CD8-positive, alpha-beta memory T cell (primary cell): ENCODE measurements around the gene CYP2R1. TPM values are rescaled to one million over a fixed set of nuclear protein-coding genes. Genes with fewer than 3 reads are reported as not detected.
A peak's percentile ranks its signal among the peaks of the same experiment; 100 is the strongest.
"Not testable (repeated sequence)": the region's sequence is repeated elsewhere in the genome, so short reads cannot be mapped to it uniquely, and the experiment has no call there.

Experiments
- CTCF ChIA-PET: fragments of 350-600 bp; sonication (Branson Sonifier 250); formaldehyde crosslinking; loops from one replicate; lab custom pipeline; 2021; ENCODE audit warnings: antibody characterized with exemption; lab: Charles Lee
- POLR2A ChIA-PET: fragments of 350-600 bp; sonication (Branson Sonifier 250); formaldehyde crosslinking; loops from one replicate; lab custom pipeline; 2021; ENCODE audit warnings: antibody characterized with exemption; lab: Charles Lee
- DNase-seq, 5 donors: peaks; one replicate each; pipeline versions ENCODE4 v3.0.0 to v3.0.0-alpha.2; 2020 to 2022; ENCODE audit warnings: mixed read lengths in 1 of 5
- H3K27ac ChIP-seq: one replicate; pipeline ENCODE4 v1.7.0; 2013; ENCODE audit warnings: low read depth, mild to moderate bottlenecking, low read length, moderate library complexity
- H3K27me3 ChIP-seq: 2 replicates; pipeline ENCODE4 v1.7.0; 2013; ENCODE audit warnings: low read length, mild to moderate bottlenecking; ENCODE audit not compliant: insufficient read depth, poor library complexity, severe bottlenecking
- H3K36me3 ChIP-seq: 2 replicates; pipeline ENCODE4 v1.7.0; 2013; ENCODE audit warnings: mild to moderate bottlenecking, low read length, moderate library complexity; ENCODE audit not compliant: insufficient read depth
- H3K4me1 ChIP-seq: 2 replicates; pipeline ENCODE4 v1.7.0; 2013; ENCODE audit warnings: mild to moderate bottlenecking, low read length, moderate library complexity; ENCODE audit not compliant: insufficient read depth
- H3K4me3 ChIP-seq: 2 replicates; pipeline ENCODE4 v1.7.0; 2013; ENCODE audit warnings: mild to moderate bottlenecking, low read length
- H3K9me3 ChIP-seq: 2 replicates; pipeline ENCODE4 v1.7.0; 2013; ENCODE audit warnings: mild to moderate bottlenecking, low read length
- H3K27ac Mint-ChIP-seq, 8 donors: one replicate each; pipeline ENCODE4 v1.8.0; 2020 to 2021; ENCODE audit warnings: mixed read lengths in 8 of 8, mild to moderate bottlenecking in 6 of 8, inconsistent platforms in 3 of 8, moderate library complexity in 3 of 8
- H3K27me3 Mint-ChIP-seq, 2 donors: one replicate each; pipeline ENCODE4 v1.8.0; 2020 to 2021; ENCODE audit warnings: mixed read lengths in 2 of 2, mild to moderate bottlenecking in 1 of 2, moderate library complexity in 1 of 2
- H3K36me3 Mint-ChIP-seq, 3 donors: one replicate each; pipeline ENCODE4 v1.8.0; 2020 to 2021; ENCODE audit warnings: mixed read lengths in 3 of 3, inconsistent platforms in 1 of 3, mild to moderate bottlenecking in 1 of 3
- H3K4me1 Mint-ChIP-seq, 3 donors: one replicate each; pipeline ENCODE4 v1.8.0; 2020 to 2021; ENCODE audit warnings: mixed read lengths in 3 of 3, inconsistent platforms in 1 of 3, mild to moderate bottlenecking in 1 of 3
- H3K4me3 Mint-ChIP-seq, 7 donors: one replicate each; pipeline ENCODE4 v1.8.0; 2020 to 2021; ENCODE audit warnings: mixed read lengths in 7 of 7, mild to moderate bottlenecking in 6 of 7, moderate library complexity in 4 of 7, inconsistent platforms in 2 of 7
- H3K9me3 Mint-ChIP-seq, 5 donors: one replicate each; pipeline ENCODE4 v1.8.0; 2020 to 2022; ENCODE audit warnings: mixed read lengths in 5 of 5, mild to moderate bottlenecking in 3 of 5, moderate library complexity in 2 of 5, inconsistent platforms in 1 of 5
- polyA plus RNA-seq: library from polyadenylated mRNA; unstranded; fragments of 300-500 nt; fragmentation: Illumina TruSeq; gene quantifications from one replicate; pipeline ENCODE4 v1.2.3, GENCODE V29; 2021
- total RNA-seq, 2 experiments: library from RNA; stranded (reverse); gene quantifications; one replicate each; pipeline ENCODE4 v1.2.3, GENCODE V29; 2021

CYP2R1 gene
- total and polyA plus RNA-seq, 3 experiments from 2014 or later = 5.6 to 16.5 (median 5.9) TPM

- Histone ChIP-seq H3K4me3 (peak overlapping the region; percentile 90), H3K9me3 (no peaks in the 10 kb centered on the region), H3K27me3 (no peaks in the 10 kb centered on the region), H3K4me1 (peaks cover 19% of the 10 kb centered on the region), H3K27ac (no peak overlapping the region), H3K36me3 (no peaks in the 10 kb centered on the region)
- CTCF ChIA-PET = interaction anchor here (1.2 to 5.8 kb wide), 8 partner anchors 10 to 584 kb away, joined by 4 to 68 read pairs (median 9); partner anchors contain the start of genes CALCB and PSMA1
- Mint-ChIP-seq H3K9me3 (no peaks in the 10 kb centered on the region), H3K27me3 (peaks cover 0 to 2% of the 10 kb centered on the region in 2 donors), H3K4me1 (peaks cover 23 to 39% (median 37%) of the 10 kb centered on the region in 3 donors), H3K27ac (peak overlapping the region in 6 of 8 donors; percentile 72 to 91 (median 82)), H3K4me3 (peak overlapping the region; percentile 86 to 94 (median 92)), H3K36me3 (peaks cover 0 to 6% (median 0%) of the 10 kb centered on the region in 3 donors)
- no peak for DNase-seq
- POLR2A ChIA-PET = interaction anchor here (0.8 to 2.0 kb wide), 8 partner anchors 12 to 417 kb away, joined by 3 to 17 read pairs (median 6); partner anchors contain the start of gene PSMA1
Observed at GRCh38 chr11:14892577-14892976, 546 bp upstream of the CYP2R1 start.

GRCh38 chr11:14891143-14892035 lies 642 bp downstream of the CYP2R1 start:
- H3K36me3 Mint-ChIP-seq = peaks cover 0 to 6% (median 0%) of the 10 kb centered on the region in 3 donors
- peaks cover 25 to 51% (median 46%) of the 10 kb centered on the region in 3 donors for H3K4me1 Mint-ChIP-seq
- peaks cover 25% of the 10 kb centered on the region for H3K4me1 ChIP-seq
- H3K4me3 Mint-ChIP-seq = peak overlapping the region; percentile 92 to 98 (median 97)
- H3K36me3 ChIP-seq = no peaks in the 10 kb centered on the region
- DNase-seq = peak; percentile 77 to 90 (median 86)
- peak overlapping the region; percentile 83 for H3K27ac ChIP-seq
- H3K27me3 Mint-ChIP-seq = peaks cover 0 to 2% of the 10 kb centered on the region in 2 donors
- peak overlapping the region; percentile 91 to 99 (median 97) for H3K27ac Mint-ChIP-seq
- peak overlapping the region; percentile 90 for H3K4me3 ChIP-seq
- ChIA-PET CTCF (interaction anchor here (0.8 to 5.8 kb wide), 11 partner anchors 11 to 583 kb away, joined by 3 to 68 read pairs (median 6); partner anchors contain the start of genes CALCB and PSMA1), POLR2A (interaction anchor here (0.7 to 2.0 kb wide), 12 partner anchors 10 to 415 kb away, joined by 3 to 17 read pairs (median 5); partner anchors contain the start of gene PSMA1)
- H3K9me3 ChIP-seq = no peaks in the 10 kb centered on the region
- no peaks in the 10 kb centered on the region for H3K27me3 ChIP-seq
- no peaks in the 10 kb centered on the region for H3K9me3 Mint-ChIP-seq

GRCh38 chr11:14886513-14886912 lies 5.5 kb downstream of the CYP2R1 start:
- Mint-ChIP-seq H3K9me3 (peaks cover 0 to 2% (median 0%) of the 10 kb centered on the region in 5 donors), H3K27me3 (peaks cover 0 to 2% of the 10 kb centered on the region in 2 donors), H3K36me3 (peaks cover 2 to 20% (median 8%) of the 10 kb centered on the region in 3 donors), H3K4me3 (peak overlapping the region in 1 of 7 donors; percentile 67), H3K27ac (peak overlapping the region in 4 of 8 donors; percentile 2 to 64 (median 23)), H3K4me1 (peaks cover 24 to 64% (median 45%) of the 10 kb centered on the region in 3 donors)
- DNase-seq = no peak
- H3K4me1 ChIP-seq = peaks cover 18% of the 10 kb centered on the region
- H3K9me3 ChIP-seq = no peaks in the 10 kb centered on the region
- no peak overlapping the region for H3K27ac ChIP-seq
- ChIA-PET POLR2A (no interaction called here), CTCF (interaction anchor here (1.5 kb wide), 1 partner anchor 20 kb away, joined by 3 read pairs; no protein-coding TSS in a partner anchor)
- H3K4me3 ChIP-seq = no peak overlapping the region
- no peaks in the 10 kb centered on the region for H3K27me3 ChIP-seq
- no peaks in the 10 kb centered on the region for H3K36me3 ChIP-seq

- no peaks in the 10 kb centered on the region for H3K27me3 ChIP-seq
- no peaks in the 10 kb centered on the region for H3K36me3 ChIP-seq
- Mint-ChIP-seq H3K27me3 (no peaks in the 10 kb centered on the region), H3K27ac (peak overlapping the region in 1 of 8 donors; percentile 75), H3K4me1 (peaks cover 15 to 55% (median 38%) of the 10 kb centered on the region in 3 donors), H3K4me3 (peak overlapping the region in 1 of 7 donors; percentile 4), H3K9me3 (peaks cover 0 to 2% (median 0%) of the 10 kb centered on the region in 5 donors), H3K36me3 (peaks cover 2 to 28% (median 8%) of the 10 kb centered on the region in 3 donors)
- no peak for DNase-seq
- H3K9me3 ChIP-seq = no peaks in the 10 kb centered on the region
- no peak overlapping the region for H3K4me3 ChIP-seq
- ChIA-PET CTCF (no interaction called here), POLR2A (no interaction called here)
- H3K27ac ChIP-seq = no peak overlapping the region
- peaks cover 8% of the 10 kb centered on the region for H3K4me1 ChIP-seq
Observed at GRCh38 chr11:14884667-14885273, 7.3 kb downstream of the CYP2R1 start.

GRCh38 chr11:14883683-14884082 lies 8.3 kb downstream of the CYP2R1 start:
- not testable (repeated sequence) for H3K4me3 Mint-ChIP-seq

GRCh38 chr11:14882196-14882595 lies 9.8 kb downstream of the CYP2R1 start:
- Histone ChIP-seq H3K27me3 (no peaks in the 10 kb centered on the region), H3K4me3 (no peak overlapping the region), H3K27ac (no peak overlapping the region), H3K9me3 (no peaks in the 10 kb centered on the region), H3K4me1 (peaks cover 3% of the 10 kb centered on the region), H3K36me3 (peaks cover 4% of the 10 kb centered on the region)
- ChIA-PET POLR2A (no interaction called here), CTCF (no interaction called here)
- Mint-ChIP-seq H3K4me1 (peaks cover 4 to 32% (median 18%) of the 10 kb centered on the region in 3 donors), H3K27me3 (no peaks in the 10 kb centered on the region), H3K9me3 (peaks cover 0 to 2% (median 0%) of the 10 kb centered on the region in 5 donors), H3K36me3 (peaks cover 12 to 48% (median 12%) of the 10 kb centered on the region in 3 donors), H3K4me3 (no peak overlapping the region), H3K27ac (peak overlapping the region in 2 of 8 donors; percentile 14 to 36)
- no peak for DNase-seq

More at GRCh38 chr11:14883683-14884082, 8.3 kb downstream of the CYP2R1 start:
- H3K4me1 ChIP-seq, POLR2A ChIA-PET, DNase-seq, H3K27me3 Mint-ChIP-seq, H3K36me3 ChIP-seq, H3K27ac Mint-ChIP-seq, H3K4me3 ChIP-seq, H3K9me3 ChIP-seq, CTCF ChIA-PET, H3K27me3 ChIP-seq, H3K9me3 Mint-ChIP-seq, H3K27ac ChIP-seq: not testable (repeated sequence)
- peaks cover 2 to 34% (median 8%) of the 10 kb centered on the region in 3 donors for H3K36me3 Mint-ChIP-seq
- peaks cover 12 to 45% (median 31%) of the 10 kb centered on the region in 3 donors for H3K4me1 Mint-ChIP-seq

GRCh38 chr11:14881576-14882193 lies 10.3 kb downstream of the CYP2R1 start:
- Histone ChIP-seq H3K9me3 (no peaks in the 10 kb centered on the region), H3K27me3 (no peaks in the 10 kb centered on the region), H3K4me1 (no peaks in the 10 kb centered on the region), H3K4me3 (no peak overlapping the region), H3K27ac (no peak overlapping the region), H3K36me3 (peaks cover 4% of the 10 kb centered on the region)
- Mint-ChIP-seq H3K9me3 (peaks cover 0 to 2% (median 0%) of the 10 kb centered on the region in 5 donors), H3K27me3 (no peaks in the 10 kb centered on the region), H3K36me3 (peaks cover 12 to 52% (median 13%) of the 10 kb centered on the region in 3 donors), H3K4me1 (peaks cover 4 to 26% (median 14%) of the 10 kb centered on the region in 3 donors), H3K4me3 (no peak overlapping the region), H3K27ac (no peak overlapping the region)
- POLR2A ChIA-PET = interaction anchor here (1.3 kb wide), 1 partner anchor 11 kb away, joined by 5 read pairs; the partner anchor contains the start of gene CYP2R1
- no peak for DNase-seq
- CTCF ChIA-PET = no interaction called here
